ENCODE data around the gene GNAT1.
A peak's percentile ranks its signal among the peaks of the same experiment; 100 is the strongest.
"Not testable (repeated sequence)": the region's sequence is repeated elsewhere in the genome, so short reads cannot be mapped to it uniquely, and the experiment has no call there.

The GNAT1 gene

GRCh38 chr3:50242851-50243542 is 51.6 kb downstream of the GNAT1 start:
- no peak for DNase-seq (ENCODE audit: low read depth)

GRCh38 chr3:50243543-50243895 is 52.1 kb downstream of the GNAT1 start:
- DNase-seq (ENCODE audit: low read depth) = no peak

- DNase-seq (ENCODE audit: low read depth) = not testable (repeated sequence)
Observed at GRCh38 chr3:50244813-50245212, 53.4 kb downstream of the GNAT1 start.

GRCh38 chr3:50245251-50245745 is 53.9 kb downstream of the GNAT1 start:
- DNase-seq (ENCODE audit: low read depth) = no peak

- DNase-seq (ENCODE audit: low read depth) = no peak
Observed at GRCh38 chr3:50245831-50246516, 54.6 kb downstream of the GNAT1 start.

GRCh38 chr3:50246517-50246954 is 55.1 kb downstream of the GNAT1 start:
- peak; percentile 93 for DNase-seq (ENCODE audit: low read depth)

Measured in non-pigmented ciliary epithelial cell (primary cell).